ENCODE data around the gene CCNT2.
"Not testable (repeated sequence)": the region's sequence is repeated elsewhere in the genome, so short reads cannot be mapped to it uniquely, and the experiment has no call there.

CCNT2 gene

DNA sequence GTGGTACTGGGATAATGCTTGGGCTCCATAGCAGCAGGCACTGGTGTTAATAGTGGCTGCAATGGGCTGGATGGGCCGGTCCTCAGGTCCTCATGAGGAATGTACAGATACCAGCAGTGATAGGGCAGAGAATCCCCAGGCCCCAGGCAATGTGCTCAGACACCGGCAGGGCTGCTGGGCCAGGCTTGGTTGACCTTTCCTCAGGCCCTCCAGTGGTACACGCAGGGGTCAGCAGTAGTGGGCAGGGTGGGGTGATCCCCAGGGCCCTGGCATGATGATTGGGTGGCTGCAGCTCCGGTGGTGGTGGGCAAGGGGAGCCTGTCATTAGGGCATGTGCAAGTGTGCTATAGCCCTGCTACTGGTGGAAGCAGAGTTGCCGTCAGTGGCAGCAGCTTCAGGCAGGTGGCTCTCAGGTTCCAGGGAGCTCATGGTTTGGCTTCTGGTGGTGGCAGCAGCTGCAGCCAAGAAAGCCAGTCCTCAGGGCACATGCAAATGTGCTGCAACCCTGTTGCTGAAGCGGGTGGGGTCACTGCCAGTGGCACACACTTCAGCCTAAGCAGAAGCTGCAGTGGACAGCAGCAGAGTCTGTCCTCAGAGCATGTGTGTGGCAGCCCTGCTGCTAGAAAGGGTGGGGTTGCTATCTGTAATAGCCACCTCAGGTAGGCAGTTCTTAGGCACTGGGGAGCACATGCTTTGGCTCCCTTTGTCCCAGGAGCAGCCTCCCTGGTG lies 56.8 kb downstream of the CCNT2 start:
- no peak for DNase-seq (ENCODE audit: low read depth in 3 of 3)

DNA sequence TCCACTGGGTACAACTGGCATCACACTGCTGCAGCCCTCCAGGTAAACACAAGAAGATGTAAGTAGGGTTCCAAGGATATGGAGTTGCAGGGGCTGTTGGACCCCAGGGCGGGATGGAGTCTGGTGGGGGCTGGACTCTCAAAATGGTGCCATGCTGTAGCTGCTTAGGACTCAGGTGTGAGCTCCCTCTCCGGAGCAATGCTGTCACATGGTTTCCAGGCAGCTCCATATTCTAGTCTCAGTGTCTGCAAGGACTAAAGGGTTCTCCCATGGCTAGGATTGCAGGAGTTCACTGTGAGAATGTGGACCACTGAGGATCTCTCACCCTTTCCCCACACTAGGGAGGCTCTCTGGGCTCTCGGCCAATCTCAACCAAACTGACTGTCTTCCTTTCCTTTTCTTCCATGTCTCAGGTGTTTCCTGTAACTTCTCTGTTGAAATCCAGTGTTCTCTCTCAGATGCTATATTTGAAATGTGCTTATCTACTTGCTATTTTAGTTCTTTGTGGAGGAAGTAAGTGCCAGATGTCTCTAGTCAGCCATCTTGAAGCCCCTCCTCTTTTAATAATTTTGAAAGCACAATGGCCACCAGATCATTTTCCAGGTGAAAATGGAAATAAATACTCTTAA lies 57.6 kb downstream of the CCNT2 start:
- no peak for DNase-seq (ENCODE audit: low read depth in 3 of 3)

DNA sequence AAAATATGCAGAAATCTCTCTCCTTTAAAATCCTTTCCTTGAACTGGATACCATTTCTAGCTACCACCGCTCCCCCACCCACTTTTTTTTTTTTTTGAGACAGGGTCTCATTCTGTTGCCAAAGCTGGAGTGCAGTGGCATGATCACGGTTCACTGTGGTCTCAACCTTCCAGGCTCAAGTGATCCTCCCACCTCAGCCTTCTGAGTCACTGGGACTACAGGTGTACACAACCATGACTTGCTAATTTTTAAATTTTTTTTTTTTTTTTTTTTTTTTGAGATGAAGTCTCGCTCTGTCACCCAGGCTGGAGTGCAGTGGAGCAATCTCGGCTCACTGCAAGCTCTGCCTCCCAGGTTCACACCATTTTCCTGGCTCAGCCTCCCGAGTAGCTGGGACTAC lies 58.5 kb downstream of the CCNT2 start:
- DNase-seq (ENCODE audit: low read depth in 3 of 3), result not testable (repeated sequence)

DNA sequence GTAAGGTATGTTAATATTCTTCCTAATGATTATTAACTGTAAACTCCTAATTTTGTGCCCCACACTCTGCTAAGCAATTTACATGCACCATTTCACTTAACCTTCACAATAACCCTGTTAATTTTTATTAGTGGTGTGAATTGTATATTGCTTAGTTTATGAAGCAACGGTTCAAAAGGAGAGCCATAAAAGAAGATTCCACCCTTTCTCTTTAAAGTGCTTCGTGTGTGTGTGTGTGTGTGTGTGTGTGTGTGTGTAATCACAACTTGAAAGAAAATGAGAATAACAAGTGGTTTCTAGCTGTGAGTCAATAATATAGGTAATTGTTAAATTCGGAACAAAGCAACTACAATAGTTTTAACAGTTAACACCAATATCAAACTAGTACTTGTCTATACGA lies 60.6 kb downstream of the CCNT2 start:
- no peak for DNase-seq (ENCODE audit: low read depth in 3 of 3)

DNA sequence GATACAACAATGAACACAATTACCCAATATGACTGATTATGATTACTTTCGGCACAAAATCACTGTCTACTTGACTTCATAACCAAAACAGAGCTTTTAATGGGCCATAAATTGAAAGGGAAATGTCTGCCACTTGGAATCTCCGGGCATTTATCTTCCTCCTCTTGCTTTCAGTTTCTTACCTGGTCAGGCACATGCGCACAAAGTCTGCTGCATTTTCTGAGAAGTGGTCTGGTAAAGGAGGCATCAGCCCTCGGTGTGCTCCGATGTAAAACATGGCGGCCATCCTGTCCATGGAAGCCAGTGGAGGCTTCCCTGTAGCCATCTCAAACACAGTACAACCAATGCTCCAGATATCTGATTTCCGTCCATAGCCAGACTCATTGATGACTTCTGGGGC lies 62.0 kb downstream of the CCNT2 start:
- DNase-seq (ENCODE audit: low read depth in 3 of 3), result no peak

DNA sequence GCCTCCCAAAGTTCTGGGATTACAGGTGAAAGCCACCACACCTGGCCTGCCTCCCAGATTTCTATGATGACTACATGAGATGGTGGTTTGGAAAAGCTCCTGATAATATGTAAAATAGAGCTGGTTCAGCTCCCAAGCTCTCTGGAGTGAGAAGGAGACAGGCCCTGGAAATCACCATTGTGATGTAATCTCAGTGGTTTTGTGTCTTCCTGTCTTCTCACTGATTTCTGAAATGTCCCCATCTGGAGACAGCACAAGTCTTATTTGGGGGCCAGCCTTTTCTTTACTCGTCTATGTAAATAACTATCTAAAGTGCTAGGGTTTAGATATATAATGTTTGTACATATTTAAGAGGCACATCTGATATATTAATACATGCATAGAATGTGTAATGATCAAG lies 64.0 kb downstream of the CCNT2 start:
- DNase-seq (ENCODE audit: low read depth in 3 of 3), result no peak

DNA sequence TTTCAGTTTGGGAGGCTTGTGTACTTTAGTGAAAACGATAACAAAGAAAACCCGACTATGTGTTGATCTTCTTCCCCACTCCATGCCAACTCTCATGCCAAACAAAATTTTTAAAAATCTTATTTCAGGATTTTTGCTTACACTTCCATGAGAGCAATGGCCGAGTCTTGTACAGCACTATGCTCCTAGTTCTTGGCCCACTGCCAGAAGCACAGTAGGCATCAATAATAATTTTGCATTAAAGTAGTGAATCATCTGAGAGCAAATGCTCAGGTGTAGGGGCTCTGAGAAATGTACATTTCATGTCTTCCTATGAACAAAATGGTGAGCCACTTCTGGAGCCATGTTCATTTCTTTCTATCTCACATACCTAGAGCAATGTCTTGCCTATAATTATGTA lies 66.4 kb downstream of the CCNT2 start:
- DNase-seq (ENCODE audit: low read depth in 3 of 3), result no peak

DNA sequence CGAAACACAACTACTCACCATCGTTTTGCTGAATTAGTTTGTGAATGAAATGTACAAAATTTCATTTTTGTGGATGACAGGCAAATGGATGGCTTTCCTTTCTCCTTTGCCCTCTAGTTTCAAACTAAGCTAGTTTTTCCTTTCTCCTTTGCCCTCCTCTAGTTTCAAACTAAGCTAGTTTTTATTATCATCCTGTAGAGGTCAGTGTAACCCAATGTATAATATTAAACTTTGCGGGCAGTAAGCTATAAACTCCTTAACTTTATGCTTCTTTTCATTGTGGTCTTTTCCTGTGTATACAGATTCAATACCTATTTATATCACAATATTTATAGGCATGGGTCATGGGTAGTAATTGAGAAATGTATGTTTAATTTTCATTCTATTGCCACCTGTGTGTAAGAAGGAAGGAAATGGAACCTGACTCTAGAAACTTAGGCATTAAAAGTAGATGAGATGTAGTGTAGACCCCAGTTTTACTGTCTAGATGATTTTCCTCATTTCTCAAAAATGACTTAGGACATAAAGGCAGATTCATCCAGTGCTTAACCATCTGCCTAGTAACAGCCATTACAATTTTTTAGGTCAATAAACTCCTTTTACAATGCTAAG lies 70.5 kb downstream of the CCNT2 start:
- no peak for DNase-seq (ENCODE audit: low read depth in 3 of 3)

DNA sequence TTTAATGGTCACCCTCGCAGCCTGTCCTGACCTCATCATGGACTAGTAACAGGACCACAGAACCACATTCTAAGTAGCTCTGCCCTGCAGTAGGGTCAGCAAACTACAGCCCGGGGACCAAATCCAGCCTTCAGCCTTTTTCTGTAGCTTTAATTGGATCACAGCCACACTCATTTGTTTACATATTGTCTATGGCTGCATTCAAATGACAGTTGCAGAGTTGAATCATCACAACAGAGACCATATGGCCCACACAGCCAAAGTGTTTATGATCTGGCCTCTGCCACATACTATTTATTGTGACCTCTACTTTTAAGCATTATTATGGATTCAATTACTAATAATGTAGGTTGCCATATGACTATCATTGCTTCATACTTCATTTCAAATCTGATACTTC lies 80.9 kb downstream of the CCNT2 start:
- no peak for DNase-seq (ENCODE audit: low read depth in 3 of 3)

DNA sequence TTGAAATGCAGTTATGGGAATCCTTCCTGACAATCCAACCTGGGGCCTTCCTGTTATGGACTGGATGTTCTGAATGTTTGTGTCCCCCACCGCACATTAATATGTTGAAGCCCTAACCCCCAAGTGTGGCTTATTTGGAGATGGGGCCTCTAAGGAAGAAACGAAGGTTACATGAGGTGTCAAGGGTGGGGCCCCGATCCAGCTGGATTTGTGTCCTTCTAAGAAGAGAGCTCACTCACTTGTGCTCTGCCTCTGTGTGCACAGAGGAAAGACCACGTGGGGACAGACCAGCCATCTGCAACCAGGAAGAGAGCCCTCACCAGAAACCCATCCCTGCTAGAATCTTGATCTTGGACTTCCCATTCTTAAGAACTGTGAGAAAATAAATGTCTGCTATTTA lies 84.2 kb downstream of the CCNT2 start:
- no peak for DNase-seq (ENCODE audit: low read depth in 3 of 3)

DNA sequence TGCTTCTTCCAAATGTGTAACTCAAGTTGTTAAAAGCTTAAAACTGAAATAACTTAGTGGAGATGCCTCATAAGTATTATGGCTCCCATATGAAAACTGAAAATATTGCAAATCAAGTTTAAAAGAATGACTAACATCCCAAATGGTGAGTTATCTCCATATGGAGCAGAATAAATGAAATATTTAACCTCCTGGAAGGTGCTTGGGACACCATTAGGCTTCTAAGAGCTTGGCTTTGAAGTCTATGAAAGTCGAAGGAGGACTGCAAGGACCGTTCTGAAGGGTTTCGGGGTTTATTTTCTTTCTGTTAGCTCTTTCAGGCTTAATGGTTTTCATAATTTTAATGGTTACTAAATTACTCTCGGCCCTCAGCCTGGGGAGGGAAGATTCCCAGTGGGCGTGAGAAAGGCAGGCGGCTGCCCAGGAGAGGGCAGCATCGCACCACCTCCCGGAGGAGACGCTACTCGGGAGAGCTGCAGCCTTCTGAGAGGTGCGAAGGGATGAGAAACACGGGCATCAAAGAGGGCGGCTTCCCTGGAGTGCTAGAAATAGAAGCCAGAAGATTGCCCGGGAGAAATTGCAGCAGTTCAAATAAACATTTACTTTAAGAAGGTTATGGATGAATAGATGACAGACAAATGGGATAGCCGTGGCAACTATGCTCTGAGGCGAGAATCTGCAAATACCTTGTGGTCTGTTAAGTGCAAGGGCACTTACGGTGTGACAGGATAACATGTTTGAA lies 85.6 kb downstream of the CCNT2 start:
- DNase-seq (ENCODE audit: low read depth in 3 of 3), result peak; percentile 53 to 63 (median 58)

DNA sequence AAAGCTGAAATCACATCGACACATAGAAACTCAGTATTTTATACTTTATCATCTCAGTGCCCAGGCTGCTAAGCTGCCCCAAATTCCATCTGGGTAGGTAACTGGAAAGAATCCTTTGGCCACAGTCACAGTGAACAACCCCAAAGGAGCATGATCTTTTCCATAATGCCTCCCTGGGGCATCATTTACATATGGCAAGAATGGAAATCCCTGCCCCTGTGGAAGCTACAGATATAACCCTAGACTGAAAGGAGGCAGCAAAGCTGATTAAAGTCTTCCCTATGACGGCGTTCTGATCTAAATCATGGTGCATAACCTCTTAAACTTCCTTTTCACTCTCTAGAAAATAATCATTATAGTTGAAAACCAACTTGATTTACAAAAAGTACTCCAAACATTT lies 87.1 kb downstream of the CCNT2 start:
- DNase-seq (ENCODE audit: low read depth in 3 of 3), result no peak
